Activated T-helper 9 cell treated with anti-CD3 and anti-CD28 coated beads, Interleukin-2, amount 50 U/mL, for 16 hours (primary cell): ENCODE data around the gene TARM1.

Source experiments
- DNase-seq: peaks from one replicate; pipeline ENCODE4 v3.0.0-alpha.2; 2020; ENCODE audit warnings: low read depth

The TARM1 gene

GRCh38 chr19:54030895-54031586 is 50.1 kb downstream of the TARM1 start:
- no peak for DNase-seq

- peak; percentile 18 for DNase-seq
These were observed 51.2 kb downstream of the TARM1 start for GRCh38 chr19:54029930-54030490.

DNA sequence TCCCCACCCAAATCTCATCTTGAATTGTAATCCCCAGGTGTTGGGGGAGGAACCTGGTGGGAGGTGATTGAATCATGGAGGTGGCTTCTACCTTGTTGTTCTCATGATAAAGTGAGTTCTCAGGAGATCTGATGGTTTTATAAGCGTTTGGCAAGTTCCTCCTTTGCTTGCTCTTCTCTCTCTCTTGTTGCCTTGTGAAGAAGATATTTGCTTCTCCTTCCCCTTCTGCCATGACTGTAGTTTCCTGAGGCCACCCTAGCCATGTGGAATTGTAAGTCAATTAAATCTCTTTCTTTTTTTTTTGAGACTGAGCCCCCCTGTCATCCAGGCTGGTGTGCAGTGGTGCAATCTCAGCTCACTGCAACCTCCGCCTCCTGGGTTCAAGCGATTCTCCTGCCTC is 51.9 kb downstream of the TARM1 start:
- DNase-seq, result no peak

DNA sequence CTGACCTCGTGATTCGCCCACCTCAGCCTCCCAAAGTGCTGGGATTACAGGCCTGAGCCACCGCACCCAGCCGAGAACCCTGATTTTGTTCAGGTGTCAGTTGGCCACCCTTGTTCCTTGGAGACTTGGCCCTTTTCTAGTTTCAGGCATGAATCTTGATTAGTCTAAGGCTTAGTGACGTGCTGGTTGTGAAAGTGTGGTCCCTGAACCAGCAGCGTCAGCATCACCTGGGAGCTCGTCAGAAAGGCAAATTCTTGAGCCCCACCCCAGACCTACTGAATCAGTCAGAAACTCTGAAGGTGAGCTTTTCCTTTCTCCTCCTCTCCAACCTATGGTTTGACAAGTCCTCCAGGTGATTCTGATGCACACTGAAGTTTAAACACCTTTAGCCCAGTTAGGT is 54.5 kb downstream of the TARM1 start:
- no peak for DNase-seq

- DNase-seq, result no peak
These were observed 56.5 kb downstream of the TARM1 start for GRCh38 chr19:54024660-54025059.

- DNase-seq, result no peak
These were observed 58.0 kb downstream of the TARM1 start for GRCh38 chr19:54023191-54023590.

DNA sequence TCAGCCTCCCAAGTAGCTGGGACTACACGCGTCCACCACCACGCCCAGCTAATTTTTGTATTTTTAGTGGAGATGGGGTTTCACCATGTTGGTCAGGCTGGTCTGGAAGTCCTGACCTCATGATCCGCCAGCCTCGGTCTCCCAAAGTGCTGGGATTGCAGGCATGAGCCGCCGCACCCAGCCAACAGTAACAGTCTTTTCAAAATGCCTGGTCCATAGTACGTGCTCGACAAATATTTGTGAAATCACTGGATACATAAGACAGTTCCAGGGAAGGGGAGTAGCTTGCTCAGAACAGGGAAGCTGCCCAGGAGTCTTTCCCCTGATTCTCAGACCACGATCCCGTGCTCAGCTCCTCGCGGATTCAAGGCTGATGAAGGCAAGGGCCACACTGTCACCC is 59.2 kb downstream of the TARM1 start:
- DNase-seq, result no peak

DNA sequence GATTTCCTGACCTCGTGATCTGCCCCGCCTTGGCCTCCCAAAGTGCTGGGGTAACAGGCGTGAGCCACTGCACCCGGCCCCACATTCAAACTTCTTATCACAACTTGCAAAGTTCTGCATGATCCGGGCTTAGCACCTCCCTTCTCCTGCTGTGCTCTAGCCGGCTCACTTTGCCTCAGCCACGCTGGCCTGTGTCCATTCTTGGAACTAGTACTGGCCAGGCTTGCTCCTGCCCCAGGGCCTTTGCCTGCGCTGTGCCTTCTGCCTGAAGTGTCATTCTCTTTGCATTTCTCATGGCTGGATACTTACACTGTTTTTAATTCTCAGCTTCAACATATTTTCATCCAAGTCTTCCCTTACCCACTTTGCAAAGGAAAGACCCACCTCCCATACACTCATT is 59.8 kb downstream of the TARM1 start:
- DNase-seq, result no peak
